SU-DHL-6 (cell line): ENCODE data around the gene ZNF462.

Experiments used
- EZH2phosphoT487 ChIP-seq: fragments of 200-600 bp; sonication (generic), shearing (Covaris generic); conservative IDR thresholded peaks from 2 replicates; pipeline ENCODE4 v1.6.1; 2018; ENCODE audit warnings: mild to moderate bottlenecking, antibody characterized with exemption, low read length, moderate library complexity, mixed read lengths
- TF ChIP-seq, protein P1 (sequence below): fragments of 200-600 bp; sonication (generic); IDR thresholded peaks from one replicate; pipeline ENCODE4 v1.5.1; 2017; ENCODE audit warnings: antibody characterized with exemption, mild to moderate bottlenecking, low read length, moderate library complexity; ENCODE audit not compliant: insufficient read depth, poor library complexity, severe bottlenecking

DNA sequence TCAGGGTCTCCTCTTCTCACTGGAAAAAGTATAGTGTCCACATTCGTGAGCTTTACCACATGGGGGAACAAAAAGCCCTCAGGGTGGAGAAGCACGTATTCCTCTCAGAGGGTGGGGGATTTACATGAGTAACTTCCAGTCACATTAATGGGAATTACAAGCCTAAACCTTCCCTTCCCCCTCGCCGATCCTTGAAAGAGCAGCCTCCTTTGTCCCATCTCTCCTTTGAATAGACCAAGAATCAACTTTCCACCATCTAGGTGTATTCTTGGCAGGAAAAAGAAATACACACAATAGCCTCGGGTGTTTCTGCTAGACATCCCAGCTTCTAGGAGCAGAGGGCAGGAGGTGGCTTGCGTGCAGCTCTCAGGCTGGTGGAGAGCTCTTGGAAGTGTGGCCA is 144.4 kb downstream of the ZNF462 start:
- TF ChIP-seq, protein P1, sequence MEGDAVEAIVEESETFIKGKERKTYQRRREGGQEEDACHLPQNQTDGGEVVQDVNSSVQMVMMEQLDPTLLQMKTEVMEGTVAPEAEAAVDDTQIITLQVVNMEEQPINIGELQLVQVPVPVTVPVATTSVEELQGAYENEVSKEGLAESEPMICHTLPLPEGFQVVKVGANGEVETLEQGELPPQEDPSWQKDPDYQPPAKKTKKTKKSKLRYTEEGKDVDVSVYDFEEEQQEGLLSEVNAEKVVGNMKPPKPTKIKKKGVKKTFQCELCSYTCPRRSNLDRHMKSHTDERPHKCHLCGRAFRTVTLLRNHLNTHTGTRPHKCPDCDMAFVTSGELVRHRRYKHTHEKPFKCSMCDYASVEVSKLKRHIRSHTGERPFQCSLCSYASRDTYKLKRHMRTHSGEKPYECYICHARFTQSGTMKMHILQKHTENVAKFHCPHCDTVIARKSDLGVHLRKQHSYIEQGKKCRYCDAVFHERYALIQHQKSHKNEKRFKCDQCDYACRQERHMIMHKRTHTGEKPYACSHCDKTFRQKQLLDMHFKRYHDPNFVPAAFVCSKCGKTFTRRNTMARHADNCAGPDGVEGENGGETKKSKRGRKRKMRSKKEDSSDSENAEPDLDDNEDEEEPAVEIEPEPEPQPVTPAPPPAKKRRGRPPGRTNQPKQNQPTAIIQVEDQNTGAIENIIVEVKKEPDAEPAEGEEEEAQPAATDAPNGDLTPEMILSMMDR = no peak
- no peak for TF ChIP-seq EZH2phosphoT487
